Stimulated activated CD8-positive, alpha-beta memory T cell treated with anti-CD3 and anti-CD28 coated beads, Interleukin-15, amount 100 ng/mL, for 24 hours (primary cell): ENCODE measurements around the gene CHCHD4.

Source experiments
- DNase-seq: peaks from one replicate; pipeline ENCODE4 v3.0.0-alpha.2; 2020; ENCODE audit warnings: low read depth

Gene CHCHD4

DNA sequence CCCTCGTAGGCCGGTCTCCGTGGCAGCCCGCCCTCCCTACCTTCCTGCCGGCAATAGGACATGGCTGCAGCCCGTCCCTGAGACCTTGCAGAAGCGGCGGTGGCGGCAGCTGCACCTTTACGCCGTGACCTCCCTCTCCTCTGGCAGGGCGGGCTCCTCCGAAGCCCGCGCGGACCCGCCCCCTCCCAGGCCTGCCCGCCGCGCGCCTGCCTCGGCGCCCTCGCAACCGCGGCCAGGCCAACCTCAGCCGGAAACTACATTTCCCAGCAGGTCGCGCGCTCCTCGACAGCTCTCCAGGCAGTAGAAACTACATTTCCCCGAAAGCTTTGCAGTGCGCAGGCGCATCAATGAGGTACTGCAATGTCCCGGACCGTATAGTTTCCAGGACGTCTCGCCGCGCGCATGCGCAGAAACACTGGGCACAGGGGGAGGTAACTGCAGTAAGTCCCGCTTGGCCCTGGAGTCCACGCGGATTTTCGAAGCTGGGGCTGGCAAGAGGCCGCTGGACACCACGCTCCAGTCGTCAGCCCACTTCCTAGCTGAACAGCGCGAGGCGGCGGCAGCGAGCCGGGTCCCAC, at the start of gene CHCHD4, which contains the start of gene TMEM43:
Gene CHCHD4 (minus strand): TSS at position 256 of the 578 bp plus-strand sequence. CDS start 194 bp downstream, at position 62.
Gene TMEM43 (plus strand): TSS at position 438 of the 578 bp plus-strand sequence. CDS start 142 bp downstream, outside the sequence.
- peak; percentile 88 for DNase-seq

DNA sequence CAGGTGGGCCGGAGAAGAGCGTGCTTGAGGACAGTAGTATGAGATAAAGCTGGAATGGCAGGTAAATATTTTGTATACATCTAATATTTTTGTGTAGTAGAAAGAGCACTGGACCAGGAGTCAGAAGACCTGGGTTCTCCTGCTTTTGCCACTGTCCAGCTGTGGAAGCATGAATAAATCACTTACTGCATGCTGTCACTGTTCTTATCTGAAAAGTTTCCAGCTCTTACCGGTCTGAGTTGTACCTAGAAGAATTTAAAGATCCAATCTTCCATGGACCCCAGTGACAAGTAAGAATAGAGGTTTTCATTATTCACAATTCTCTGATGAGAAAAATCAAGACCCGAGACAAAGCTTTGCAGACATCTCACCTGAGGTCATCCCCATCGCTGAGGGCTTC, 47.8 kb upstream of the CHCHD4 start:
- DNase-seq = no peak

DNA sequence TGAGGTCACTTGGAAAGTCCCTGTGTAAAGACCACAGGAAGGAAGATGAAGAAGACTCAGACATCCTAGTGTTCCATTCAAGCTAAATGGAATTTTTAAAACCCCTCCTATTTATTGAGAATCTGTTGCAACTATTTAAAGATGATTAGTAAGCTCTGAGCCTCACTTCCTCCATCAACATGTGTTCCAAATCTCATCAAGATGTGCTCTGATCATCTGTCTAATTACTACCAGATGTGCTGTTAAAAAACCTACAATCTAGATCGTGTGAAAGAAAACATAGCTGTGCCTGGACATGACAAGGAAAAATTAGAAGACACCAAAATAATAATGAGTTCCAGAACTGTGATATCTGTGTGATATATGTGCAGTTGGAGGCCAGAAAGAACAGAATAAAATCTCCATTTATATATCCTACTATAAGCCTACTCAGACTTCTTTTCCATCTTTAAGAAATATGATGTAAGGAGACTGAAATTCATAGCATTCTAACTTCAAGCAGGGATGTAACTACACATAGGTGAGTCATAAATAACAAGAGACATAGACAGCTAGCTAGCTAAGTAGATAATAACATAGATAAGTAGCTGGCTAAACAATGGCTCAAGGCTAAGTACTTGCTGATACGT, 46.0 kb upstream of the CHCHD4 start:
- DNase-seq = no peak

DNA sequence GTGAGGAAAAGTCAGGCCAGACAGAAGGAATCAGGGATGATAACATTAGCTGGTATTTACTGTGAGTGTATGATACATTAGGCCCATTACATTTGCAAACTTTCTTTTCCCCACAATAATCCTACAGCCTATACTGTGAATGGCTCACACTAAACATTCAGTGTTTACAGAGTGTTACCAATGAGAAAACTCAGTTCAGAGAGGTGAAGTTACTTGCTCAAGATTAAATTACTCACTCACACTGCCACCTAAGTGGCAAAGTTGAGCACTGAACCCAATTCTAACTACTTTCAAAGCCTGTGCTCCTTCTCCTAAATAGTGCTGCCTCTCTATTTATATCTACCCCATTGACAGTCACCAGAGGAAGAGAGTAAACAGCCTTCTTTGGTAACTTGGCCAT, 45.2 kb upstream of the CHCHD4 start:
- DNase-seq = no peak

DNA sequence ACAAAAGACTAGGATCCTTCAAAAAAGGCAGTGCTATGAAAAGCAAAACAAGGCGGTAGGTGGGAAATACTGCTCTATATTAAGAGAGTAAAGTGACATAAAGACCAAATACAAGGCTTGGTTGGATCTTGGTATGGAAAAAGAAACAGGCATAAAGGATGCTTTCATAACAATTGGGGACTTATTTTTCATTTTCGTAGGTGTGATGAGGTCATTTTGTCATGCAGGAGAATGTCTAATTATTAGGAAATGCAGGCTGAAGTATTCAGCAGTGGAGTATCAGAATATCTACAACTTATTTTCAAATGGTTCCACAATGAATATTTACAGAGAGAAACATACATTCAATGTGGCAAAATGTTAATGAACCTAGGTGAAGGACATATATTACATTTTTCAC, 44.8 kb upstream of the CHCHD4 start:
- no peak for DNase-seq

DNA sequence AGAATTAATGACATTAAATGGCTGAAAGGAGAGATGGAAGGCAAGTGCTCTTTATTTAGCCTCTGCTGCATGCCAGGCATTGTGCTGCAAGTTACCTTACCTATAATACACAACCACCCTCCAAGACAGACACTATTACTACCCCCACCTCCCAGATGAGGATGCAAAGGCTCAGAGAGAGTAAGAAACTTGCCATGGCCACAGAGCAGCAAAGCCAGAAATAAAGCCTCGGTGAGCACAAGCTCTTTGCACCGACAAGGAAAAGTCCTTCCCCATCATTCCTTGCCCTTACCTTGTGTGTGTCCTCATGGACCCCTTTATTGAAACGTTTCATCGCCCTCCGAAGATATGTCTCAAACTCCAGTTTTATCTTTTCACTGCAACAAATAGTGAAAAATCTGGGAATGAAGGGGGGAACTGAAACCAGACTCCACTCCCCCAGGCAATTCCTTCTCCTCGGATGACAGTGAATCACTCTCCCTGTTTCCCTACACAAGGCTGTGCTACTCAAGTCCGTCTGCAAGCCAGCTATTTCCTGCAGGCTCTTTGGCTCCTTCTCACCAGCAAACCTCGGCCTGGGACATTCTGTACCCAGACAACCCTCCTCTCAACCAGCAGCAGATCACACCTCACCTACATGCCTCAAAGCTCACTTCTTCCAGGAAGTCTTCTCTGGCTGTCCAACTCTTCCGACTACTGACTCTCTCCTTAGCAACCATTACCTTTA, 42.4 kb upstream of the CHCHD4 start:
- no peak for DNase-seq

DNA sequence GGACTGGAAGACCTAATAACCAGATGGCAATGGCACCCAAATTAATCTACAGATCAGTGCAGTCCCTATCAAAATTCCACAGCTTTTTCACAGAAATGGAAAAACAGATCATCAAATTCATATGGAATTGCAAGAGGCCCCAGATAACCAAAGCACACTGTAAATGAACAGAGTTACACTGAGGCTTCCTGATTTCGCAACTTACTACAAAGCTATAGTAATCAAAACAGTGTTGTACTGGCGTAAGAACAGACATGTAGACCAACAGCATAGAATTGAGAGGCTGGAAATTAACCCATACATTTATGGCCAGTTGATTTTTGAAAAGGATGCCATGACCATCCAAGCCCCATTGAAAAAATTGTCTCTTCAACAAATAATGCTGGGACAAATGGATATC, 37.5 kb upstream of the CHCHD4 start:
- DNase-seq = no peak

DNA sequence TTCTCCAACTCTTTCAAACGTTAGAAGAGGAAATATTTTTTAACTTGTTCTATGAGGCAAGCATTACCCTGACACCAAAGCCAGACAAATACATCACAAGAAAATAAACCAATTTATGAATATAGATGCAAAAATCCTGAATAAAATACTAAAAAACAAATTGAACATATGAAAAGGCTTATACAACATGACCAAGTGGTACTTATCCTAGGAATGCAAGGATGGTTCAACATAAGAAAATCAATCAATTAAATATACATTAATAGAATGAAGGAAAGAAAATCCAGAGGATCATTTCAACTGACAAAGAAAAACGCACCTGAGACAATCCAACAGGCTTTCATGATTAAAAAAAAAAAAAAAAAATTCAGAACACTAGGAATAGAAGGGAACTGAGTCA, 36.6 kb upstream of the CHCHD4 start:
- no peak for DNase-seq

DNA sequence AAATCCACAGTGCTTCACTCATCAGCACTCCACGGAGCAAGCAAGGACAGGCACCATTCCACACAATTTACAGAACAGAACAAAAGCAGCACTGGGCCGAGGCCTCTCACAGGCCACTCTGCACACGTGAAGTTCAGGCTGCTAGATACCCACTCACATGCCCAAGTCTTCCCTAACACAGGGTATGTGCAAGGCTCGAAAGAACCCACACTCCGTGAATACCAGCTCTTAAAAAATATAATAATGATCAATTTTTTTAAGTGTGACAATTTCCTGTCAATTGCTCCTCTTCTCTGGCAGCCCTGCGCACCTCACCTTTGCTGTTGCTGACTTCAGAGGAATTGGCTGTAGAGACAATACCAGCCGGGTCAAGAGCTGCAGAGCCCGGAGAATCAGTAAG, 34.8 kb upstream of the CHCHD4 start:
- DNase-seq = no peak

DNA sequence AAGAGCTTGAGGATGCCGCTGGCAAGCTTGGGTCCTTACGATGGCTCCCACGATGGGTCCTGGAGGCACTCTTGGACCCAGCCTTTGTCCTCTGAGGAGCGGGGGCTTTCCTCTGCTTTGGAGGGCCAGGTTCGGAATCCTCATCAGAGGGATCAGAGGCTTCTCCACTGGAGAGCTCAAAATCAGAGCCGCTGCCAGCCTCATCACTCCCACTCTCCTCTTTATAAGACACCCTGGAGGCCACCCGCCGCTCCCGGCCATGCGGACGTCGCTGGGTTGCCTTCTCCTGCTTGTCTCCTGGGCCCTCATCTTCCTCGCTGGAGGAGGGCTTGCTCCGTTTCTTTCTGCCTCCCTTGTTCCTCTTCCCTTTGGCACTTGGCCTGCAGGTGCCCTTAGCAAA, 33.7 kb upstream of the CHCHD4 start:
- no peak for DNase-seq

DNA sequence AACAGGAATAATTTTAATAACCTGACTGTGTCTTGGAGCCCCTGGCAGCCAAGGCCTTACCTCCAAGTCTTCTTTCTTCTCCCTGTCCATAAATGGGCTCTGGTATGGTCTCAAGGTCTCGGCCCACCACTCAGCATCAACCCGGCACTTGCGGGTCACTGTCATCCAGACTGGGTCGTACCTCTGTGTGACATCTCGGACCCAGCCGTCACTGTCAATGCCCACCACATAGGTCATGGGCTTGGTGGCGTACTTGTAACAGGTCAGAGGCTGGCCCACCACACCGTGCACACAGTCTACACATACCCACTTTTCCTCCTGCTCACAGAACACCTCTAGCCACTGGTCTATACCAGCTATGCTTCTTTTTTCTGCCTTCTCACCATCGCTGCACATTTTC, 33.3 kb upstream of the CHCHD4 start:
- no peak for DNase-seq

DNA sequence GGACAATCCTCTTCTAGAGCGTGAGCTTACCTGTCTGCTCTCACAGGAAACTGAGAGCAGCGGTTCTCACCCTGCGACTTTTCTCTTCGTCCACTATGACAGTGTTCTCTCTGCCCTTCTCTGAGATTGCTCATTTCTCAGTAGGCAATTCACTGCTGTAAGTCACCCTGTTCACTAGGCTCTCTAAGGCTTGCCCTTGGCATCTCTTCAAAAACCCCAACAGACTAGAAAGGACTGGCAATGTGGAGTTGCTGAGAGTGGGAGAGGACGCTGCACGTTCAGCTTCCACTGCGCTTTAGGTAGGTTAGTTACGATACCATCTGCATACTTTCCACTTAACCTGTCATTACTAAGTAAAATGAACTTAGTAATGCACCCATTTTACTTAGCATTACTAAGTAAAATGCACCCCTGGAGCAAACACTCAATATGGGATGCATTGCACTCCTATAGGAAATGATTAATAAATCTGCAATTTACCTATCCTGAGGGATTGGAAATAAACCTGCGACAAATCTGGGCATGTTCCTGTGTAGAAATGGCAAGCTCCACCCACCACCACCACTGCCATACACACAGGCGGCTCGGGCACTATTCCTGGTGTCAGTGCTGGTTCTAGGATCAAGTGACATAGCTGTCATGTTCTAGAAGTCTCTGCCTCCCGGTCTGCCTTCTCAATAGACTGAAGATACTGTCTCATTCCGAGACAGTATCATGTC, 32.3 kb upstream of the CHCHD4 start:
- DNase-seq = no peak

DNA sequence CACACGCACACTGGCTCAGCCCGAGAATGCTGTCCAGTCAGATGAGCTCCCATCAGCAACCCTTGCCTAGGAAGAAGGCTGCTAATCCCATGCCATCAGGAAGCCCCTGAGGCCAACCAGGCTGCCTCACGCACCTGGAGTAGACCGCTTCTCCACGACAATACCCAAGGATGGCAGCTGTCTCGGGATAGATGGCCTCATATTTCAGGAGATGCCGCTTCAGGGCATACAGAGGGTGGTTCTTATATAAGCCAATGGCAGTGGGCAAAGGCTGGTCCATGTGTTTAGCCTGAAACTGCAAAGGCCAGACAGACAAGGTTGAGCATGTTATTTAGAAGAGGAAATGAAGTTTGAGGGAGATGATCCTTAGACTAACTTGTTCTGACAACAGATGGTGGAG, 31.5 kb upstream of the CHCHD4 start:
- no peak for DNase-seq

DNA sequence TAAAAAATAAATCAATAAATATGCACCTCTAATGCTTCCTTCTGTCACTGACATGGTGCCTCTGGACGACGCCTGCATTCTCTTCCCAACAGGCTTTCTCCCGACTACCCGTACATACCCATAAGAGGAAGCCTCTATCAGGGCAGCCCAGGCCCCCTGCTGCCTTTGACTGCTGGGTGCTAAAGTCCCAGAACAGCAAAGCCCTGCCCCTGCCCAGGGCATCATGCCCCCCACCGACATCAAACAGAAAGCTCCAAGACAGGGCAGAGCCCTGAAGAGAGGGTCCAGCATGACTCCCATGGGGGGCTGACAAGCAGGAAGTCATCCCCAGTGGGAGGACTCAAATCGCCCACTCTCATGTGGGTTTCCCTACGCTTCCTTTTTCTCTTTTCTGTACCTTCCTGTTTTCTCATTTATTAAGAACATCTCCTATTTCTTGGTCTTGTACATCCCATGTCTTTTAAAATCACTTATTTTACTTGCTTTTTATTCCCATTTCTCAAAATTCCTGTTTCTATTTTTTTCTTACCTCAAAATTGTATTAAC, 30.3 kb upstream of the CHCHD4 start:
- DNase-seq = no peak

DNA sequence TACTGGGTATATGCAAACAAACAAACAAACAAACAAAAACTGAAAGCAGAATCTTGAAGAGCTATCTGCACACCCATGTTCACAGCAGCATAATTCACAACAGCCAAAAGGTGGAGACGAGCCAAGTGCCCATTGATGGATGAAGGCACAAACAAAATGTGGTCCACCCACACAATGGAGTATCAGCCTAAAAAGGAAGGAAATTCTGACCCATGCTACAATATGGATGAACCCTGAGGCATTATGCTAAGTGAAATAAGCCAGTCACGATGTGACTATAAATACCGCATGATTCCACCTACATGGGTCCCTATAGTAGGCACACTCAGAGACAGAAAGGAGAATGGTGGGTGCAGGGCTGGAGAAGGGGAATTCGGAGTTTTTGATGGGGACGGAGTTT, 29.6 kb upstream of the CHCHD4 start:
- DNase-seq = no peak

DNA sequence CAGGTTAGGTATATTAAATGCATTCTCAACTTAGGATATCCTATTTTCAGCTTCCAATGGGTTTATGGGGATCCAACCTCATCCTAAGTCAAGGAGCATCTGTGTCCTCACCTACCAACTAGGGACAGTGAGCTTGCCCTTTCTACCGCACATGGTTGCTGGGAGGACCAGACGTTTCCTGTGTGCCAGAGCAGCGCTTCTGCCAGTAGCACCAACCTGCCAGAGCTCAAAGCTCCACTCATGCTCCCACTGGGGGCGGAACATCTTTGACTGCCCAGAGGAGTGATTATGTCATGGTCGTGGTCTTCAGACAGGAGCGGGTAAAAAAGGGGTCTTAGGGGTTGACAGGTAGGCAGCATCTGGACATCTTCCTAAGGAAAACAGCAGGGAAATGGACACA, 29.0 kb upstream of the CHCHD4 start:
- DNase-seq = no peak

DNA sequence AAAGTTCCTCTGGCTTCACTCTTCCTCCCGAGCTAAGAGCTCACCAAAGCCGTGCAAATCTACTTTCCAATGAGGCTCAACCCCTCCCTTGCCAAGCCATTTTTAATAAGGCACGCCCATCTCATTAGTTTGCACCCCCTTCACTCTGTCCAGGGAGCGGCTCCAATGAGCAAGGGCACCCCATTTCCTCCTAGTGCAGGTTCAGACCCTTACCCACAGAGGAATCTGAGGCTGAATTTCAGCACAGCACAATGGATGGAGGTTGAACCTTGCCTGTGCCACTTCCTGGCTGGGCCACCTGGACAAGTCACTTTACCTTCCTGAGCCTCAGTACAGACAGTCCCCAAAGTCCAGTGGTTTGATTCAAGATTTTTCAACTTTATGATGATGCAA, 28.3 kb upstream of the CHCHD4 start:
- no peak for DNase-seq

DNA sequence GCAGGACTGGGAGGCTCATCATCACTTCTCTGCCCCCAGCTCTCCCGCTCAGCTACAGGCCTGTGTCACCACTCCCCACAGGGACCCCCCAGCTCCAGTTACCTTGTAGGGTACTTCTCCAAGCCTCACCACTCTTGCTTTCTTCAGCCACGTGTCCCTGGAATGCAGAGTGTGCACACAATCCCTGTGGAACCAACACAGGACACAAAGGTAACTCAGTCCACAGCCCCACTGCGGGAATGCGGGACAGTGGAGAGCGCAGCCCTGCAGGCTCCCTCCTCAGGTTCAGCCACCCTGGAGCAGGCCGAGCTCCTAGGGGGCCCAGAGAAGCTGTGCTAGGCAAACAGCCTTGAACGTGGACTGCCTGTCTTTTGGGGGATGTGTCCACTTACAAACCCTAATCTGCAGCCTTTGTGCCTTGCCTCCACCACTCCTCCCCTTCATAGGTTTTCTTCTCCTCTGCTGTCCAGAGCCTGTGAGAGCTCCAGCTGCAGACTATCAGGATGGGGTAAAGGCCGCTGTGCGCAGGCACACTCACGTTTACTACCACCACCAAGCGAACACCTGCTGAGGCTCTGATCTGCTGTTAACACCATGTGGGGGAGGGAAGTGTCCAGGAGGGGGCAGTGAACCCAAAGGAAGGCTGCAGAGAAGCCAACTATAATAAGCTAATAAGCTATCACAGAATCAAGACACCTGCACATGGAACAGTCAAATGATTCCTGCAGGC, 27.7 kb upstream of the CHCHD4 start:
- DNase-seq = no peak

DNA sequence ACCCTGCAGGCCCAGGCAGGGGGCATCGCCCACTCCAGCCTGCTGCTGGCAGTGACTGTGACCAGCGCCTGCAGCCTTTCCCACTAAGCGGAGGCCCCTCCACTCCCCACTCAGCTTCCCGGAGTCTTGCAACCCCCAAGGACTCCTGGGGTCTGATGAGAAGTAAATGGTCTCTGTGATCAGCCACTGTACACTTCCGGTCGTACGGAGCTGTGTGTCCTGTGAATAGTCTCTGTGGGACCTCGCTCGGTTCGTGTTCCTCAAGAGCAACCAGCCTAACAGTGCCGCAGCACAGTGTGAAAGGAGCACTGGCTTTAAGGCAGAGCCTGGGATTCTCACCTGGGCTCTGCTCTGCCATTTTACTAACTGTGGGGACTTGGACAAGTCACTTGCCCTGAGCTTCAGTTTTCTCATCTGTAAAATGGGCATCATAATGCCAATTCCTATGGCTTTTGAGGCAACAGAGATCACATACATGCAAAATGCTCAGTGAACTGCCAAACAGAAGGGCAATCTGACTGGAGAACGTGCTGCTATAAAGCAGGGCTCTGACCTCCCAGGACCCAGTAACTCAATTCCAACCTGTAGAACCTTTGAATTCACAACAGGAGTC, 26.9 kb upstream of the CHCHD4 start:
- DNase-seq = no peak

DNA sequence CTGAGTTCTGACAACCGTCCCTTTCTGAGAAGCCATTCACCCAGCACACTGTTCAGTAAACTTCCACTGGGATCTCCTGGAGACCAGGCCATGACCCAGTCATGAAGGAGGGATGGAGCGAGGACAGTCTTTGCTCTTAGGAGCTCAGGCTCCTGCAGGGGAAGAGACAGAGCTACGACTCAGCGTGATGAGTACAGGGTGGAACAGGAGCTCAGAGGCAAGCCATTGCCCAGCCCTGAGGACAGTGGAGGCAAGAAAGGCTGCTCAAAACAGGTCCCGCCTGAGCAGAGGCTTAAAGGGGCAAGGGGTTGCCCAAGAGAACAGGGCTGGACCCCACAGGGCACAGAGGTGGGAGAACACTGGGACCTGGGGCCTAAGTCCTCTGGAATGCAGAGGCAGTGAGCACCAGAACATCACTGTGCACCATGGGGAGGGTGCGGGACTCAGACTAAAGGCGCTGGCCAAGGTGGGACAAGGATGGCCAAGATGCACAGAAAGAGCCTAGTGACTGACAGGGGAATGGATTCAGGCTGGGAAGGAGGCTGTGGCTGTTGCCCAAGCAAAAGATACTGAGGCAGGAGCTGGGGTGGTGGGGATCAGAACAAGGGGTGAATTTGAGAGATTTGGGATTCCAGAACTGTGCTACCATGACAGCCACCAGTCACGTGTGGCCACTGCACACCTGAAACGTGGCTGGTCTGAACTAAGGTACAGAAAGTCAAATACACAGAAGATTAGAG, 26.0 kb upstream of the CHCHD4 start:
- no peak for DNase-seq

DNA sequence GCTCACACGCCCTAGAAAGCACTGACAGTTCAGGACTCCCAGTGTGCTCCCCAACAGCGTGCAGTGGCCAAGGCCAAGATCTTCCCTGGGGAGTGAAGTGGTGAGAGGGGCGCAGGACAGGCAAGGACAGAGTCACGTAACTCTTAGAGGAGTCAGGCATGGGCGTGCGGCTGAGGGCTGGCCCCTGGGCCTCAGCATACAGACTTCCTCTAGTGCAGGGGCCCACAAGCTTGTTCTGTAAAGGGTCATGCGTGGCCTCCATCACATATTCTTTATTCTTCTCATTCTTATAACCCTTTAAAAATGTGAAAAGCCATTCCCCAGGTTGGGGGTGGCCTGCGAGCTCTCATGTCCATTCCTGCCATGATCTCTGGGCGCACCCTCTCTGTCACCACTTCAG, 25.4 kb upstream of the CHCHD4 start:
- no peak for DNase-seq
